GM23338 (cell line): ENCODE results near the gene SMYD1. TPM values are rescaled to one million over a fixed set of nuclear protein-coding genes. Genes with fewer than 3 reads are reported as not detected.

ENCODE experiments used
- ATAC-seq: fragments of 200-7000 bp; cut with Tn5 transposase; 3 replicates; pipeline ENCODE4 v1.9.1; 2020
- DNase-seq: peaks from one replicate; pipeline ENCODE4 v3.0.0-alpha.2; 2015; ENCODE audit warnings: low spot score
- H2AFZ ChIP-seq: fragments of 200-600 bp; sonication (generic); 2 replicates; pipeline ENCODE4 v1.8.0; 2016; ENCODE audit warnings: antibody characterized with exemption, mild to moderate bottlenecking, moderate library complexity
- H3F3A ChIP-seq: fragments of 200-600 bp; sonication (generic); replicated peaks from 2 replicates; pipeline ENCODE4 v1.8.0; 2017; ENCODE audit warnings: antibody characterized with exemption, mixed run types, low read depth
- H3K27ac ChIP-seq: fragments of 200-600 bp; sonication (generic); 2 replicates; pipeline ENCODE4 v1.6.1; 2016; ENCODE audit warnings: low read depth
- H3K27me3 ChIP-seq: fragments of 200-600 bp; sonication (generic); 2 replicates; pipeline ENCODE4 v1.8.0; 2016; ENCODE audit warnings: mild to moderate bottlenecking, mixed run types, moderate library complexity; ENCODE audit not compliant: insufficient read depth
- H3K36me3 ChIP-seq: fragments of 200-600 bp; sonication (generic); 2 replicates; pipeline ENCODE4 v1.8.0; 2016; ENCODE audit warnings: mild to moderate bottlenecking; ENCODE audit not compliant: insufficient read depth
- H3K4me1 ChIP-seq: fragments of 200-600 bp; sonication (generic); 2 replicates; pipeline ENCODE4 v1.8.0; 2016; ENCODE audit warnings: mild to moderate bottlenecking, moderate library complexity; ENCODE audit not compliant: insufficient read depth
- H3K4me2 ChIP-seq: fragments of 200-600 bp; sonication (generic); 2 replicates; pipeline ENCODE4 v1.7.1; 2017; ENCODE audit warnings: mixed run types
- H3K4me3 ChIP-seq: fragments of 200-600 bp; sonication (generic); 2 replicates; pipeline ENCODE4 v1.6.1; 2016; ENCODE audit warnings: mixed run types
- H3K79me2 ChIP-seq: fragments of 200-600 bp; sonication (generic); replicated peaks from 2 replicates; pipeline ENCODE4 v1.8.0; 2017; ENCODE audit warnings: mild to moderate bottlenecking; ENCODE audit not compliant: insufficient read depth
- H3K9me2 ChIP-seq: fragments of 200-600 bp; sonication (generic); 2 replicates; pipeline ENCODE4 v1.8.0; 2017; ENCODE audit not compliant: insufficient read depth
- H4K20me1 ChIP-seq: fragments of 200-600 bp; sonication (generic); replicated peaks from 2 replicates; pipeline ENCODE4 v1.8.0; 2017; ENCODE audit warnings: mild to moderate bottlenecking; ENCODE audit not compliant: insufficient read depth
- H3K27ac Mint-ChIP-seq: 2 replicates; pipeline ENCODE4 v1.8.0; 2020; ENCODE audit warnings: inconsistent platforms, mild to moderate bottlenecking, moderate library complexity, mixed read lengths
- H3K27me3 Mint-ChIP-seq: 3 replicates; pipeline ENCODE4 v1.8.0; 2022; ENCODE audit warnings: low read depth, mild to moderate bottlenecking, moderate library complexity, mixed read lengths, inconsistent platforms; ENCODE audit not compliant: insufficient read depth, poor library complexity
- H3K36me3 Mint-ChIP-seq: 3 replicates; pipeline ENCODE4 v1.8.0; 2021; ENCODE audit warnings: low read depth, mild to moderate bottlenecking, inconsistent platforms, moderate library complexity, mixed read lengths
- H3K4me1 Mint-ChIP-seq: 3 replicates; pipeline ENCODE4 v1.8.0; 2020; ENCODE audit warnings: mild to moderate bottlenecking, inconsistent platforms, mixed read lengths
- H3K4me3 Mint-ChIP-seq: 3 replicates; pipeline ENCODE4 v1.8.0; 2021; ENCODE audit warnings: moderate library complexity, mild to moderate bottlenecking, inconsistent platforms, mixed read lengths
- H3K9me3 Mint-ChIP-seq: 3 replicates; pipeline ENCODE4 v1.8.0; 2020; ENCODE audit warnings: moderate library complexity, mild to moderate bottlenecking, inconsistent platforms, mixed read lengths
- EZH2 ChIP-seq: fragments of 200-600 bp; sonication (generic); IDR thresholded peaks from one replicate; pipeline ENCODE4 v1.8.0; 2017; ENCODE audit warnings: antibody characterized with exemption, mild to moderate bottlenecking, low read depth; ENCODE audit not compliant: unreplicated experiment
- EZH2phosphoT487 ChIP-seq: fragments of 200-600 bp; sonication (generic); IDR thresholded peaks from one replicate; pipeline ENCODE4 v1.8.1; 2018; ENCODE audit warnings: antibody characterized with exemption; ENCODE audit not compliant: unreplicated experiment
- NANOG ChIP-seq: IDR thresholded peaks from 2 replicates; pipeline ENCODE4 v1.6.1; 2016; ENCODE audit warnings: antibody characterized with exemption, borderline replicate concordance
- STAT1 ChIP-seq: IDR thresholded peaks from one replicate; pipeline ENCODE4 v1.6.1; 2016; ENCODE audit warnings: antibody characterized with exemption; ENCODE audit not compliant: unreplicated experiment
- ZNF114 ChIP-seq: fragments of 250-450 bp; sonication (Bioruptor Pico); IDR thresholded peaks from 2 replicates; pipeline ENCODE4 v1.5.0; 2020; ENCODE audit warnings: mild to moderate bottlenecking, moderate library complexity
- polyA plus RNA-seq: library from polyadenylated mRNA; unstranded; fragments of >200 nt; fragmentation: Nextera tagmentation; extraction: Ambion mirVana; gene quantifications from 2 replicates; pipeline ENCODE4 v1.2.1, GENCODE V29; 2016
- total RNA-seq: library from RNA; depleted of rRNA; stranded (reverse); fragments of >200 nt; shearing (Covaris generic); gene quantifications from 2 replicates; pipeline ENCODE4 v1.2.3, GENCODE V29; 2014
- TF ChIP-seq, protein P1 (sequence below): IDR thresholded peaks from one replicate; pipeline ENCODE4 v1.6.1; 2018; ENCODE audit warnings: antibody characterized with exemption; ENCODE audit not compliant: unreplicated experiment
- TF ChIP-seq, protein P2 (sequence below): fragments of 250-450 bp; sonication (Bioruptor Pico); IDR thresholded peaks from 2 replicates; pipeline ENCODE4 v1.5.0; 2020; ENCODE audit warnings: mild to moderate bottlenecking, moderate library complexity

Gene SMYD1
- total and polyA plus RNA-seq, 2 experiments from 2014 or later, result 0.07 TPM; not detected in 1

GRCh38 chr2:88087073-88087472 lies 19.4 kb downstream of the SMYD1 start:
- TF ChIP-seq, protein P1, sequence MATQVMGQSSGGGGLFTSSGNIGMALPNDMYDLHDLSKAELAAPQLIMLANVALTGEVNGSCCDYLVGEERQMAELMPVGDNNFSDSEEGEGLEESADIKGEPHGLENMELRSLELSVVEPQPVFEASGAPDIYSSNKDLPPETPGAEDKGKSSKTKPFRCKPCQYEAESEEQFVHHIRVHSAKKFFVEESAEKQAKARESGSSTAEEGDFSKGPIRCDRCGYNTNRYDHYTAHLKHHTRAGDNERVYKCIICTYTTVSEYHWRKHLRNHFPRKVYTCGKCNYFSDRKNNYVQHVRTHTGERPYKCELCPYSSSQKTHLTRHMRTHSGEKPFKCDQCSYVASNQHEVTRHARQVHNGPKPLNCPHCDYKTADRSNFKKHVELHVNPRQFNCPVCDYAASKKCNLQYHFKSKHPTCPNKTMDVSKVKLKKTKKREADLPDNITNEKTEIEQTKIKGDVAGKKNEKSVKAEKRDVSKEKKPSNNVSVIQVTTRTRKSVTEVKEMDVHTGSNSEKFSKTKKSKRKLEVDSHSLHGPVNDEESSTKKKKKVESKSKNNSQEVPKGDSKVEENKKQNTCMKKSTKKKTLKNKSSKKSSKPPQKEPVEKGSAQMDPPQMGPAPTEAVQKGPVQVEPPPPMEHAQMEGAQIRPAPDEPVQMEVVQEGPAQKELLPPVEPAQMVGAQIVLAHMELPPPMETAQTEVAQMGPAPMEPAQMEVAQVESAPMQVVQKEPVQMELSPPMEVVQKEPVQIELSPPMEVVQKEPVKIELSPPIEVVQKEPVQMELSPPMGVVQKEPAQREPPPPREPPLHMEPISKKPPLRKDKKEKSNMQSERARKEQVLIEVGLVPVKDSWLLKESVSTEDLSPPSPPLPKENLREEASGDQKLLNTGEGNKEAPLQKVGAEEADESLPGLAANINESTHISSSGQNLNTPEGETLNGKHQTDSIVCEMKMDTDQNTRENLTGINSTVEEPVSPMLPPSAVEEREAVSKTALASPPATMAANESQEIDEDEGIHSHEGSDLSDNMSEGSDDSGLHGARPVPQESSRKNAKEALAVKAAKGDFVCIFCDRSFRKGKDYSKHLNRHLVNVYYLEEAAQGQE, result no peak
- TF ChIP-seq EZH2, result no peak
- Mint-ChIP-seq H3K9me3 (no peaks in the 10 kb centered on the region; the same call in 2 of the 3 replicates), H3K27ac (no peak overlapping the region), H3K27me3 (no peaks in the 10 kb centered on the region), H3K4me1 (peaks cover 11% of the 10 kb centered on the region), H3K36me3 (no peaks in the 10 kb centered on the region), H3K4me3 (no peak overlapping the region)
- no peak overlapping the region for H3K27ac ChIP-seq
- H3K4me3 ChIP-seq, result no peak overlapping the region
- H3K79me2 ChIP-seq, result no peaks in the 10 kb centered on the region
- H4K20me1 ChIP-seq, result no peaks in the 10 kb centered on the region
- H3K36me3 ChIP-seq, result no peaks in the 10 kb centered on the region
- no peak overlapping the region for H3K4me2 ChIP-seq
- ATAC-seq (no peak), DNase-seq (no peak)
- H3K4me1 ChIP-seq, result 0 out of 2 replicates have a peak, but pooled peaks cover 6% of the 10 kb centered on the region
- no peaks in the 10 kb centered on the region for H3K9me2 ChIP-seq
- no peaks in the 10 kb centered on the region for H3F3A ChIP-seq
- no peak overlapping the region for H2AFZ ChIP-seq
- H3K27me3 ChIP-seq, result no peaks in the 10 kb centered on the region

DNA sequence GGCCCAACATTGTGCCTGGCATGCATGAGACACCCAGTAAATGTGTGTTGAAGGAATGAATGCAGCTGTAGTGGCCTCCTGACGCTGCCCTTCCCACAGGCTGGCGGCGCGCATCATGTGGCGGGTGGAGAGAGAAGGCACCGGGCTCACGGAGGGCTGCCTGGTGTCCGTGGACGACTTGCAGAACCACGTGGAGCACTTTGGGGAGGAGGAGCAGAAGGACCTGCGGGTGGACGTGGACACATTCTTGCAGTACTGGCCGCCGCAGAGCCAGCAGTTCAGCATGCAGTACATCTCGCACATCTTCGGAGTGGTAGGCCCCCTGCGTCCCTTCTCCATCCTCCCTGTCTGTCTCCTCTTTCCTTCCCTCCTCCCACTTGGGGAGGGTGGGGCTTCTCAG lies 20.1 kb downstream of the SMYD1 start:
- Histone ChIP-seq H3K27ac (no peak overlapping the region), H3K27me3 (no peaks in the 10 kb centered on the region), H3K4me1 (no peaks in the 10 kb centered on the region), H3K36me3 (no peaks in the 10 kb centered on the region), H3F3A (no peaks in the 10 kb centered on the region), H3K9me2 (no peaks in the 10 kb centered on the region), H3K4me3 (no peak overlapping the region), H3K79me2 (no peaks in the 10 kb centered on the region), H4K20me1 (no peaks in the 10 kb centered on the region), H3K4me2 (no peak overlapping the region), H2AFZ (no peak overlapping the region)
- Mint-ChIP-seq H3K9me3 (no peaks in the 10 kb centered on the region; the same call in 2 of the 3 replicates), H3K27ac (no peak overlapping the region), H3K36me3 (no peaks in the 10 kb centered on the region), H3K27me3 (no peaks in the 10 kb centered on the region), H3K4me1 (peaks cover 6% of the 10 kb centered on the region; the same call in 2 of the 3 replicates), H3K4me3 (no peak overlapping the region)
- ATAC-seq (no peak), DNase-seq (no peak)
- no peak for TF ChIP-seq NANOG
- TF ChIP-seq STAT1, result no peak
- no peak for TF ChIP-seq ZNF114
- TF ChIP-seq EZH2phosphoT487, result no peak
- TF ChIP-seq, protein P1, result no peak
- TF ChIP-seq, protein P2, sequence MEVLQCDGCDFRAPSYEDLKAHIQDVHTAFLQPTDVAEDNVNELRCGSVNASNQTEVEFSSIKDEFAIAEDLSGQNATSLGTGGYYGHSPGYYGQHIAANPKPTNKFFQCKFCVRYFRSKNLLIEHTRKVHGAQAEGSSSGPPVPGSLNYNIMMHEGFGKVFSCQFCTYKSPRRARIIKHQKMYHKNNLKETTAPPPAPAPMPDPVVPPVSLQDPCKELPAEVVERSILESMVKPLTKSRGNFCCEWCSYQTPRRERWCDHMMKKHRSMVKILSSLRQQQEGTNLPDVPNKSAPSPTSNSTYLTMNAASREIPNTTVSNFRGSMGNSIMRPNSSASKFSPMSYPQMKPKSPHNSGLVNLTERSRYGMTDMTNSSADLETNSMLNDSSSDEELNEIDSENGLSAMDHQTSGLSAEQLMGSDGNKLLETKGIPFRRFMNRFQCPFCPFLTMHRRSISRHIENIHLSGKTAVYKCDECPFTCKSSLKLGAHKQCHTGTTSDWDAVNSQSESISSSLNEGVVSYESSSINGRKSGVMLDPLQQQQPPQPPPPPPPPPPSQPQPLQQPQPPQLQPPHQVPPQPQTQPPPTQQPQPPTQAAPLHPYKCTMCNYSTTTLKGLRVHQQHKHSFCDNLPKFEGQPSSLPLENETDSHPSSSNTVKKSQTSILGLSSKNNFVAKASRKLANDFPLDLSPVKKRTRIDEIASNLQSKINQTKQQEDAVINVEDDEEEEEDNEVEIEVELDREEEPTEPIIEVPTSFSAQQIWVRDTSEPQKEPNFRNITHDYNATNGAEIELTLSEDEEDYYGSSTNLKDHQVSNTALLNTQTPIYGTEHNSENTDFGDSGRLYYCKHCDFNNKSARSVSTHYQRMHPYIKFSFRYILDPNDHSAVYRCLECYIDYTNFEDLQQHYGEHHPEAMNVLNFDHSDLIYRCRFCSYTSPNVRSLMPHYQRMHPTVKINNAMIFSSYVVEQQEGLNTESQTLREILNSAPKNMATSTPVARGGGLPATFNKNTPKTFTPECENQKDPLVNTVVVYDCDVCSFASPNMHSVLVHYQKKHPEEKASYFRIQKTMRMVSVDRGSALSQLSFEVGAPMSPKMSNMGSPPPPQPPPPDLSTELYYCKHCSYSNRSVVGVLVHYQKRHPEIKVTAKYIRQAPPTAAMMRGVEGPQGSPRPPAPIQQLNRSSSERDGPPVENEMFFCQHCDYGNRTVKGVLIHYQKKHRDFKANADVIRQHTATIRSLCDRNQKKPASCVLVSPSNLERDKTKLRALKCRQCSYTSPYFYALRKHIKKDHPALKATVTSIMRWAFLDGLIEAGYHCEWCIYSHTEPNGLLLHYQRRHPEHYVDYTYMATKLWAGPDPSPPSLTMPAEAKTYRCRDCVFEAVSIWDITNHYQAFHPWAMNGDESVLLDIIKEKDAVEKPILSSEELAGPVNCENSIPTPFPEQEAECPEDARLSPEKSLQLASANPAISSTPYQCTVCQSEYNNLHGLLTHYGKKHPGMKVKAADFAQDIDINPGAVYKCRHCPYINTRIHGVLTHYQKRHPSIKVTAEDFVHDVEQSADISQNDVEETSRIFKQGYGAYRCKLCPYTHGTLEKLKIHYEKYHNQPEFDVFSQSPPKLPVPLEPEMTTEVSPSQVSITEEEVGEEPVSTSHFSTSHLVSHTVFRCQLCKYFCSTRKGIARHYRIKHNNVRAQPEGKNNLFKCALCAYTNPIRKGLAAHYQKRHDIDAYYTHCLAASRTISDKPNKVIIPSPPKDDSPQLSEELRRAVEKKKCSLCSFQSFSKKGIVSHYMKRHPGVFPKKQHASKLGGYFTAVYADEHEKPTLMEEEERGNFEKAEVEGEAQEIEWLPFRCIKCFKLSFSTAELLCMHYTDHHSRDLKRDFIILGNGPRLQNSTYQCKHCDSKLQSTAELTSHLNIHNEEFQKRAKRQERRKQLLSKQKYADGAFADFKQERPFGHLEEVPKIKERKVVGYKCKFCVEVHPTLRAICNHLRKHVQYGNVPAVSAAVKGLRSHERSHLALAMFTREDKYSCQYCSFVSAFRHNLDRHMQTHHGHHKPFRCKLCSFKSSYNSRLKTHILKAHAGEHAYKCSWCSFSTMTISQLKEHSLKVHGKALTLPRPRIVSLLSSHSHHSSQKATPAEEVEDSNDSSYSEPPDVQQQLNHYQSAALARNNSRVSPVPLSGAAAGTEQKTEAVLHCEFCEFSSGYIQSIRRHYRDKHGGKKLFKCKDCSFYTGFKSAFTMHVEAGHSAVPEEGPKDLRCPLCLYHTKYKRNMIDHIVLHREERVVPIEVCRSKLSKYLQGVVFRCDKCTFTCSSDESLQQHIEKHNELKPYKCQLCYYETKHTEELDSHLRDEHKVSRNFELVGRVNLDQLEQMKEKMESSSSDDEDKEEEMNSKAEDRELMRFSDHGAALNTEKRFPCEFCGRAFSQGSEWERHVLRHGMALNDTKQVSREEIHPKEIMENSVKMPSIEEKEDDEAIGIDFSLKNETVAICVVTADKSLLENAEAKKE (CRISPR knock-in tag), result no peak
